Measurements from ENCODE around the gene AGPS.
"Not testable (repeated sequence)": the region's sequence is repeated elsewhere in the genome, so short reads cannot be mapped to it uniquely, and the experiment has no call there.

The AGPS gene

GRCh38 chr2:177465400-177466138 is 73.0 kb downstream of the AGPS start:
- intact Hi-C loops (cut with DNase I) = no loop called here
- DNase-seq = peak in 1 of 10 donors; percentile 67

- peak in 1 of 10 donors; percentile 55 for DNase-seq
- intact Hi-C loops (cut with DNase I) = no loop called here
These were observed 74.0 kb downstream of the AGPS start for GRCh38 chr2:177466337-177467195.

- DNase-seq = no peak
These were observed 75.1 kb downstream of the AGPS start for GRCh38 chr2:177467646-177468045.

DNA sequence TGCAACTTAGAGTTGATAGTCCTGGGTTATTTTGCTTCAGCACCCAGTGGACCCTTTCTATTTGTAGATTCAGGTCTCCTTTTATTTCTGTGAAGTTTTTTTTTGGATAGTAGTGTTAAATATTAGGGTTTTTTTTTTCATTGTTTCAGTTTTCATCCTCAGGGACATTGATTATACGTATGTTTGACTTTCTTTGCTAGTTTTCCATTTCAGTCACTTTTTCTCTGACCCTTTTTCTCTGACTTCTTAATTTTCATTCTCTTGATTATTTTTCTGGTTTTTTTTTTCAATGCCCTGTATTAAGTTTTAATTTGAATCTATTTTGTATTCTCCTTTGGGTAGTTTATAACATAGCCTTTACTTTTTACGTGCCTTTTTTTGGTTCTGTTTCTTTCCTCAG is 79.4 kb downstream of the AGPS start:
- intact Hi-C loops (cut with DNase I) = no loop called here
- DNase-seq = no peak

More at GRCh38 chr2:177467646-177468045, 75.1 kb downstream of the AGPS start:
- intact Hi-C loops (cut with DNase I) = no loop called here

GRCh38 chr2:177474301-177474700 is 81.7 kb downstream of the AGPS start:
- intact Hi-C loops (cut with DNase I) = no loop called here
- no peak for DNase-seq

GRCh38 chr2:177474998-177475397 is 82.4 kb downstream of the AGPS start:
- no peak for DNase-seq
- intact Hi-C loops (cut with DNase I) = no loop called here

DNA sequence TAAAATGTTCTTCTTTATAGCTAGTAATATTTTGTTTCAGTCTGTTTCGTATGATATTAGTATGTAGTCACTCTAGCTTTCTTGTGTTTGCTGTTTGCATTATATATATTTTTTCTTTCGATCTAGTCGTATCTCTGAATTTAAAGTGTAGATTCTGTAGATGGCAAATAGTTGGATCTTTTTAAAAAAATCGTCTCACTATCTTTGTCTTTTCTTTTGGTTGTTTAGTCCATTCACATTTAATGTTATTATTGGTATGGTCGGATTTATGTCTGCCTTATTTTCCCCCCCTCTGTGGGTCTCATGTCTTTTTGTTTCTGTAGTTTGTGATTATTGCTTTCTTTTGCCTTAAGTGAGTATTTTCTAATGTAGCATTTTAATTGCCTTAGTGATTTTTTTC is 84.3 kb downstream of the AGPS start:
- intact Hi-C loops (cut with DNase I) = no loop called here
- no peak for DNase-seq

DNA sequence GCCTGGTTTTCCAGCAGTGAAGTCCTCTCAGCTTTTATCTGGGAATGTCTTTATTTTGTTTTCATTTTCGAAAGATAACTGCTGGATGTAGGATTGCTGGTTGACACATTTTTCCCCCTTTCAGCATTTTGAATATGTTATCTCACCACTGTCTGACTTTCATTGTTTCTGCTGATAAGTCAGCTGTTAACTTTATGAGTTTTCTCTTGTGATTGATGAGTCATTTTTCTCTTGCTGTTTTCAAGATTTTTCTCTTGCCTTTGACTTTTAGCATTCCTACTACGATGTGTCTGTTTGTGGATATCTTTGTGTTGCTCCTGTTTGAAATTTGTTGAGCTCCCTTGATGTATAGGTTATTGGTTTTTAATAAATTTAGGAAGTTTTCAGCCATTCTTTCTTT is 85.5 kb downstream of the AGPS start:
- intact Hi-C loops (cut with DNase I) = no loop called here
- no peak for DNase-seq

- intact Hi-C loops (cut with DNase I) = no loop called here
- no peak for DNase-seq
These were observed 86.3 kb downstream of the AGPS start for GRCh38 chr2:177478907-177479306.

DNA sequence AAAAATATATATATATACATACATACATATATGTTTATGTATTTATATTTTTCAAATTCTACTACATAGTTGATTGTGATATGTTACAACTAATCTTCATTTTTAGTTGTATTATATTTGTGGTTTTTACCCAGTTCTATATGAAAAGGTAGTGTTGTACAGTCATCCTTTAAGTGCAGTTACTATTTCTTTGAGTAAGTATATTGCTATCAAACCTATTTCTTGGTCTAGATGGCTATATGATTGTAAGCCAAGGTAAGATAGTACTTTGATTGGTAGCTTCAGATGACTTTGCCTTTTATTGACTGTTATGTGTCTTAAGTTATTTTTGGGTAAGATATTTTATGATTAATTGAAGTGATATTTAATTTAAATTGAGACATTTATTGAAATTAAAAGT is 89.6 kb downstream of the AGPS start:
- no peak for DNase-seq
- intact Hi-C loops (cut with DNase I) = no loop called here

- DNase-seq = no peak
- intact Hi-C loops (cut with DNase I) = no loop called here
These were observed 91.0 kb downstream of the AGPS start for GRCh38 chr2:177483531-177483930.

DNA sequence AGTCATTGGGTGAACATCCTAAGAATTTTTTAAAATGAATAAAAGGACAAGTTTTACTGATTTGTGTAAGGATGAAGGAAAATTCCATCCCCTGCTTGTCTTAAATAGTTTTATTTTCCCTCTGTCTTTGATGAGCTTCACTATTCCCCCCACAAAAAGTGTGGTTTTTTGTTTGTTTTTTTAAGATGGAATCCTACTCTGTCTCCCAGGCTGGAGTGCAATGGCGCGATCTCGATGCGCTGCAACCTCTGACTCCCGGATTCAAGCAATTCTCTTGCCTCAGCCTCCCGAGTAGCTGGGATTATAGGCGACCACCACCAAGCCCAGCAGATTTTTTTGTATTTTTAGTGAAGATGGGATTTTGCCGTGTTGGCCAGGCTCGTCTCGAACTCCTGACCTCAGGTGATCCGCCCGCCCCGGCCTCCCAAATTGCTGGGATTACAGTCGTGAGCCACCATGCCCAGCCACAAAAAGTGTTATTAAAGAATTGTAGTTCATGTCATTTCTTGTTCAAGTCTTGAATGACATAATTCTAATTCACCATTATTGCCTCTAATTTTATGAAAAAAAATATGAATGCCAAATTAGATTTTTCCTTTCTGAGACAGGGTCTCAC is 91.7 kb downstream of the AGPS start:
- intact Hi-C loops (cut with DNase I) = no loop called here

DNA sequence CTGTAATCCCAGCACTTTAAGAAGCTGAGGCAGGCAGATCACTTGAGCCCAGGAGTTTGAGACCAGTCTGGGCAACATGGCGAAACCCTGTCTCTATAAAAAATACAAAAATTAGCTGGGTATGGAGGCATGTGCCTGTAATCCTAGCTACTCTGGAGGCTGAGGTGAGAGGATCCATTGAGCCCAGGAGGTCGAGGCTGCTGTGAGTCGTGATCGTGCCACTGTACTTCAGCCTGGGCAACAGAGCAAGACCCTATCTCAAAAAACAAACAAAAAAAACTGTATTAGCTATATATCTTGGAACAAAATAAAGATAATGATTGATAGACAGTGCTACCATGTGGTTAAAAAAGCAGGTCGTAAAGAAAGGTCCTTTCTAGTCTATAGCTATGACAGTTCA is 93.1 kb downstream of the AGPS start:
- intact Hi-C loops (cut with DNase I); DNase-seq: not testable (repeated sequence)

More for the DNA sequence above, 91.7 kb downstream of the AGPS start:
- peak in 2 of 10 donors; percentile 64 to 68 for DNase-seq

DNA sequence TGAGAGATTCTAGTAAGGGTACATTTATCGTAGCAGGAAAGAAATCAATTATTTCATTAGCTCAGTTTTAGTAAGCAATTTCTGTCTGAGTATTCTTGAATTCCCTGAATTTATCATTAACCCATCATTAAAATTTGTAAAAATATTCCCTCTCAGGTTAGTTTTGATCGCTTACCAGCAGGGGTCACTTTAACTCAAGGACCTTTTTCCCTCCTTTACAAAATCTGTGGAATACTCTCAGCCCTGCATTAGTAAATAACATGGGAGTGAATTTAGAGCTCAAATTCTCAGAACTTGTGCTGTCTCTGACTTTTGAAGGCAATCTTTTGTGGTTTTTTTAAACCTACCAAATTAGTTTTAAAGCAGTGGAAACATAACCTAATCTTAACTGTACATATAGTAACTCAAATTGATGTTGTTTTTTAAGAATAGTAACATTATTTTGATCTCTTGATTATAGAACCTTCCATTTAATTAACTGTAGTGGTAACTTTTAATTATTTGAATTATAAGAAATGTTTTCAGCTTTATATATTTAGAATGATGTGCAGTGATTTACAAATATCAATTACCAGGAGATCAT is 97.2 kb downstream of the AGPS start:
- intact Hi-C loops (cut with DNase I) = loop anchor here (1.0 to 10.0 kb wide), 2 partner anchors 114 to 235 kb away; no protein-coding TSS in a partner anchor
- DNase-seq = no peak

- no peak for DNase-seq
- intact Hi-C loops (cut with DNase I) = loop anchor here (10.0 kb wide), 1 partner anchor 229 kb away; no protein-coding TSS in a partner anchor
These were observed 103.4 kb downstream of the AGPS start for GRCh38 chr2:177495945-177496344.

DNA sequence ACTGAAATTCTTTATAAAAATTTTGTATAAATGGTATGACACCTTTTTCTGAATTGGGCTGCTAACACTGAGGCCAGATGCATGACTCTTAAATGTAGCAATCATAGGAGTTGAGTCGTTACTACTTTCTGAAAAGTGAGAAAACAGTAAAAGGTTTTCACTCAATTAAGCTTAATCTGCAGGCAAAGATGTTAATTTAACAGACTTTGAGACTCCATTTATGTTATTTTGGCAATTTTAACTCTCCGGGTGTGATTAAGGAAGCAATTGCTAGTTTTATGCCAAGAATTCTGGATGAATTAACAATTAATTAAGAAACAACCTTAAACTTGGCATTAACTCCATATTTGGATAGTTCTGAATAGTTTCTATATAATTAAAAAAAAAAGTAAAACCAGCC is 104.3 kb downstream of the AGPS start:
- intact Hi-C loops (cut with DNase I) = loop anchor here (10.0 kb wide), 1 partner anchor 228 kb away; no protein-coding TSS in a partner anchor
- DNase-seq = no peak

DNA sequence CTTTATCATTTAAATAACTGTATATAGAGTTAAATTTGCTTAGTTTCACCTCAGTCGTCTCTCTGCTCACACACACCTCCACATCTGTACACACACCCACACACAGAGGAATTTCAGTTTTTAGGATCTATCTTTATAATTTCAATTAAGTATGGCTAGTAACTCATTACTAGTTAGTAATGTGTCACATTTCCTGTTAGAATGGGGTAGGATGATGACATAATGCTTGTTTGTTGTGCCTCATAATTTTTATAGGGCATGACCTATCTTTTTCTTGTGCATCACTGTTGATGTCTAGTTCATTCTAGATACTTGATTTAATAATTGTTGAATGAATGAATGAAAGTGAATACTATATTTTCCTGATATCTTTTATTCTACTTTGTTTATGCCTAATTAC is 108.6 kb downstream of the AGPS start:
- DNase-seq = no peak
- intact Hi-C loops (cut with DNase I) = no loop called here

DNA sequence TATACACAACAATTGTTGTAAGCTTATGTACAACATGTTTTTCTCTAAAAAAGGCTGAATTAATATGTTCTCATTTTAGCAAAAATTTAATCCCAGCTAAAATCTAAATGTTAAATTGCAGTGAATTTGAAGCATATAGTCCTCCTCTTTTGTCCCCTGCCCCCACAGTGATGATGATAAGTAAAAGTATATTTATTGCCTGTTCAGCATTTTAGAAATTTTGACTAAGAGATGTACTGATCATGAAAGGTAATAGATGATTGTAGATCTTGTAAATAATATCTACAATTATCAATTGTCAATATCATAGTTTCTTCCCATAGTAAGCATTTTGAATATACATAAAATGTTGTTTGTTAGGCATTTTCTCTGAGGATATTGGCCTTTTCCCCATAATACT is 113.9 kb downstream of the AGPS start:
- intact Hi-C loops (cut with DNase I) = no loop called here
- DNase-seq = no peak

- intact Hi-C loops (cut with DNase I) = no loop called here
- no peak for DNase-seq
These were observed 114.4 kb downstream of the AGPS start for GRCh38 chr2:177506998-177507397.

- DNase-seq = no peak
- intact Hi-C loops (cut with DNase I) = no loop called here
These were observed 124.4 kb downstream of the AGPS start for GRCh38 chr2:177516824-177517544.

All from posterior cingulate gyrus (tissue), 11 donors.